Umbilical cord (tissue), 2 donors: ENCODE data around the gene P2RX4. TPM values are rescaled to one million over a fixed set of nuclear protein-coding genes. Genes with fewer than 3 reads are reported as not detected.
A peak's percentile ranks its signal among the peaks of the same experiment; 100 is the strongest.
"Not testable (repeated sequence)": the region's sequence is repeated elsewhere in the genome, so short reads cannot be mapped to it uniquely, and the experiment has no call there.

Source experiments
- DNase-seq: peaks from one replicate; pipeline ENCODE4 v3.0.0-alpha.2; 2015; ENCODE audit warnings: low spot score
- total RNA-seq: library from RNA; depleted of rRNA; stranded (reverse); fragments of >200 nt; gene quantifications from one replicate; pipeline ENCODE4 v1.2.3, GENCODE V29; 2014; ENCODE audit warnings: low replicate concordance; ENCODE audit not compliant: insufficient read depth

The P2RX4 gene
- total RNA-seq, 1 donor from 2014 or later = 36.1 TPM

GRCh38 chr12:121274036-121274763, 64.3 kb downstream of the P2RX4 start:
- DNase-seq = no peak

DNA sequence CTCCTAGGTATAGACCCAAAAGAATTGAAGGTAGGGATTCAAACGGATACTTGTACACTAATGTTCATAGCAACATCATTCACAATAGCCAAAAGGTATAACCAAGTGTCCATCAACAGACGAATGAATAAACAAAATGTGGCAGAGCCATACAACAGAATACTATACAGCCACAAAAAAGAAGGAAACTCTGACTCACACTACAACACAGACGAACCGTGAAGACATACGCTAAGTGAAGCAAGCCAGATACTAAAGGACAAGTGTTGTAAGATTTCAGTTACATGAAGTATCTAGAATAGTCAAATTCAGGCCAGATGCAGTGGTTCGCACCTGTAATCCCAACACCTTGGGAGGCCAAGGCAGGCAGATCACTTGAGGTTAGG, 67.4 kb downstream of the P2RX4 start:
- no peak for DNase-seq

DNA sequence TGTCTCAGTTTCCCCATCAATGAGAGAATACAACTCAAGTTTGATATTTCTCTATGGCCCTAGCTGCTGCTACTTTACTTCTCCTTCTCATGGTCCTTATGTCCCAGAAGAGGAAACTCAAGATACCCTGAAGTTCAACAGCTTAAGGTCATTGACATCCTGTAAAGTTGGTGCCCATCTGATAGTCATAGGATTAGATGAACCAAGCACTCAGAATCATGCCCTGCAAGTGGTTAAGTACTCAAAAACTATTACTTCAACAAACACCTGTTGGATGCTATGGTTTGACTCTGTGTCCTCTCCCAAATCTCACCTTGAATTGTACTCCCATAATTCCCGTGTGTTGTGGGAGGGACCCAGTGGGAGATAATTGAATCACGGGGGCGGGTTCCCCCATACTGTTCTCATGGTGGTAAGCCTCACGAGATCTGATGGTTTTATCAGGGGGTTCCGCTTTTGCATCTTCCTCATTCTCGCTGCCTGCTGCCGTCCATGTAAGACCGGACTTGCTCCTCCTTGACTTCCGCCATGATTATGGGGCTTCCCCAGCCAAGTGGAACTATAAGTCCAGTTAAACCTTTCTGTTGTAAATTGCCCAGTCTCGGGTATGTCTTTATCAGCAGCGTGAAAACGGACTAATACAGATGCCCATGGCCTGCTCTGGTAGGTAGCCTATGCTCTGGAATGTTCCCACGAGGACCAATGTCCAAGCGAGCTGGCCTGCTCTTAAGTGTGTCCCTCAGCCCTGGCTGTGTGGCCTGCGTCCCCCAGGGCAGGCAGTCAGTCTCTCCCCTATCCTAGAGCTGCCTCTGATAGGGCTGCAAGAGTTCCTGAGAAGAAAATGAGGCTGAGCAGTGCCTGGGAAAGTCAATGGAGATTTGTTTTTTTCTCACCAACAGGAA, 68.5 kb downstream of the P2RX4 start:
- no peak for DNase-seq

- DNase-seq = no peak
These were observed 69.1 kb downstream of the P2RX4 start for GRCh38 chr12:121279071-121279375.

DNA sequence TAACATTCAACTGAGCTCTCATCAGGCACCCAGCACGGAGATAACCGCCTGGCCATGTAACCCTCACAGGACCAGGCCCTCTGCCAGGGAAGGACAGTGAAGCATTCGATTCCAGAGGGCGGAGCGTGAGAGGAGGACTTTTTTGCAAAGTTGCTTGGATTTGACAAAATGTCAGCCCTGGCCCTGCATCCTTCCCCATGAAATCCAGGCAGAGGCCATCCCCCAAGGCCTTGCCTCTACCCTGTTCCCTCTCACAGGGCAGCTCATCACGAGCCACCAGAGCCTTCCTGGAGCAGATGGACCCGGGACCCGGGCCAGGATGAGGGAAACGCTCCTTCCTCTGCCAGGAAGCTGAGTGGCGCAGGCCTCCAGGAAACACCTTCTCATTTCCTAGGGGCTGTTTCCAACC, 69.6 kb downstream of the P2RX4 start:
- no peak for DNase-seq

GRCh38 chr12:121280531-121280930, 70.6 kb downstream of the P2RX4 start:
- not testable (repeated sequence) for DNase-seq

GRCh38 chr12:121281116-121281515, 71.2 kb downstream of the P2RX4 start:
- DNase-seq = not testable (repeated sequence)

DNA sequence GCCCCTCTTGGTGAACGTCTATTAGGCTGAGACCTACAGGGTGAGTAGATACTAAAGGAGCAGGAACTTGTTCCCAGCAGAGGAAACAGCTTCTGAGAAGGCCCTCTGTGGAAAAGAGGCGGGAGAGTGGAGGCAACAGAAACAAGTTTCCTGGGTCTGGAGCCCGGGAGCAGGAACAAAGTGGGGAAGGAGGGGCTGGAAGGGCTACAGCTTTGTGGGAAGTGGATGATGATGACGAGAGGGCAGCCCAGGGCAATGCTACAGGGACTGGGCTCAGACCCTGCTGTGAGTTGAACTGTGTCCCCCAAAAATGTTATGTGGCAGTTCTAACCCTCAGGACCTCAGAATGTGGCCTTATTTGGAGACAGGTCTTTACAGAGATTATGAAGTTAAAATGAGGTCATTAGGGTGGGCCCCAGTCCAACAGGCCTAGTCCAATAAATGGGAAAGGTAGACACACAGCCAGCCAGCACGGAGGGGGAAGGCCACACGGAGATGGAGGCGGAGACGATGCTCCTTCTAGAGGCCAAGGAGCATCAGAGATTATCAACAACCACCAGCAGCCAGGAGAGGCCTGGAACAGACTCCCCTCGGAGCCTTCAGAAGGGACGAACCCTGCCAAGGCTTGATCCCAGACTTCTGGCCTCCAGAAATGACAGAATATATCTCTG, 72.3 kb downstream of the P2RX4 start:
- peak; percentile 9 for DNase-seq

DNA sequence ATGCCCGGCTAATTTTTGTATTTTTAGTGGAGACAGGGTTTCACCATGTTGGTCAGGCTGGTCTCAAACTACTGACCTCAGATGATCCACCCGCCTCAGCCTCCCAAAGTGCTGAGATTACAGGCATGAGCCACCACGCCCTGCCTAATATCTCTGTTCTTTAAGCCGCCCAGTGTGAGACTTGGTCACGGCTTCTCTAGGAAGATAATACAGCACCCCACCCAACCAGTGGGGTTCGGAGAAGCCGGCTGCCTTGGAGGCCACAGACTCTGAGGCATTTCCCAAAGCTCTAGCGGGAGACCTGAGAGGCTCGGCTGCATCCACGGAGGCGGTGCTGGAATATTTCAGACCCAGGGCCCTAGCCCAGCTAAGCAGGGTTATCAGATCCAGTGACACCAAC, 73.0 kb downstream of the P2RX4 start:
- peak; percentile 13 for DNase-seq

DNA sequence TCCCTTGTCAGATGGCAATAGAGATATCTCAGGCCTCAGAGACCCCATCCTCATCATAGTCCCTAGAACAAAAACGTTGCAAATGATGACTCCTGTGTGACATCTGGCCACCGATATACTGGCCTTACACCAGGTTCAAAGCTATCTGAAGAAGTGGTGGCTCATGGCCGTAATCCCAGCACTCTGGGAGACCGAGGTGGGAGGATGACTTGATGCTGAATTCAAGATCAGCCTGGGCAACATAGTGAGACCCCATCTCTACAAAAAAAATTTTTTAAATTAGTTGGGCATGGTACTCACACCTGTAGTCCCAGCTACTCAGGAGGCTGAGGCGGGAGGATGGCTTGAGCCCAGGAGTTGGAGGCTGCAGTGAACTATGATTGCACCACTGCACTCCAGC, 73.5 kb downstream of the P2RX4 start:
- no peak for DNase-seq

Other genes starting within 250 kb of the P2RX4 start
- gene HNF1A, start 231.6 kb upstream of the P2RX4 start, total RNA-seq = 2.2 TPM
- gene C12orf43, start 193.6 kb upstream of the P2RX4 start, total RNA-seq = 15.9 TPM
- gene OASL, start 170.9 kb upstream of the P2RX4 start, total RNA-seq = 1.2 TPM
- gene P2RX7, start 77.3 kb upstream of the P2RX4 start, total RNA-seq = 5.3 TPM
- 16.9 TPM for gene CAMKK2, start 86.6 kb downstream of the P2RX4 start, total RNA-seq
- 139 TPM for gene ANAPC5, start 142.3 kb downstream of the P2RX4 start, total RNA-seq
- gene RNF34, start 190.0 kb downstream of the P2RX4 start, total RNA-seq = 39.2 TPM